ENCODE data around the gene RIT1. TPM values are rescaled to one million over a fixed set of nuclear protein-coding genes. Genes with fewer than 3 reads are reported as not detected.
"Not testable (repeated sequence)": the region's sequence is repeated elsewhere in the genome, so short reads cannot be mapped to it uniquely, and the experiment has no call there.

The RIT1 gene
- total and polyA plus RNA-seq, 9 donors, result 8.6 to 26.9 (median 21.0) TPM

- Histone ChIP-seq H3K27me3 (no peaks in the 10 kb centered on the region), H3K36me3 (no peaks in the 10 kb centered on the region), H3K4me3 (no peak overlapping the region), H3K4me1 (ENCODE audit: insufficient read depth) (no peaks in the 10 kb centered on the region), H3K9me3 (no peaks in the 10 kb centered on the region), H3K27ac (no peak overlapping the region)
- intact Hi-C loops (cut with DNase I), result no loop called here
- no peak for DNase-seq
- TF ChIP-seq, protein P1, sequence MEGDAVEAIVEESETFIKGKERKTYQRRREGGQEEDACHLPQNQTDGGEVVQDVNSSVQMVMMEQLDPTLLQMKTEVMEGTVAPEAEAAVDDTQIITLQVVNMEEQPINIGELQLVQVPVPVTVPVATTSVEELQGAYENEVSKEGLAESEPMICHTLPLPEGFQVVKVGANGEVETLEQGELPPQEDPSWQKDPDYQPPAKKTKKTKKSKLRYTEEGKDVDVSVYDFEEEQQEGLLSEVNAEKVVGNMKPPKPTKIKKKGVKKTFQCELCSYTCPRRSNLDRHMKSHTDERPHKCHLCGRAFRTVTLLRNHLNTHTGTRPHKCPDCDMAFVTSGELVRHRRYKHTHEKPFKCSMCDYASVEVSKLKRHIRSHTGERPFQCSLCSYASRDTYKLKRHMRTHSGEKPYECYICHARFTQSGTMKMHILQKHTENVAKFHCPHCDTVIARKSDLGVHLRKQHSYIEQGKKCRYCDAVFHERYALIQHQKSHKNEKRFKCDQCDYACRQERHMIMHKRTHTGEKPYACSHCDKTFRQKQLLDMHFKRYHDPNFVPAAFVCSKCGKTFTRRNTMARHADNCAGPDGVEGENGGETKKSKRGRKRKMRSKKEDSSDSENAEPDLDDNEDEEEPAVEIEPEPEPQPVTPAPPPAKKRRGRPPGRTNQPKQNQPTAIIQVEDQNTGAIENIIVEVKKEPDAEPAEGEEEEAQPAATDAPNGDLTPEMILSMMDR (IDR thresholded peaks at IDR 0.05), result no peak
- no peak for TF ChIP-seq POLR2A (IDR thresholded peaks at IDR 0.05)
- no peak for TF ChIP-seq EP300 (IDR thresholded peaks at IDR 0.05)
- 63 to 79% (median 67%) methylated on average over 4 of the region's 4 CpGs for WGBS, 3 donors
Observed at GRCh38 chr1:155900161-155900560, 11.0 kb downstream of the RIT1 start.

- no peaks in the 10 kb centered on the region for H3K36me3 ChIP-seq
- intact Hi-C loops (cut with DNase I), result no loop called here
Observed at GRCh38 chr1:155899683-155900082, 11.5 kb downstream of the RIT1 start.

DNA sequence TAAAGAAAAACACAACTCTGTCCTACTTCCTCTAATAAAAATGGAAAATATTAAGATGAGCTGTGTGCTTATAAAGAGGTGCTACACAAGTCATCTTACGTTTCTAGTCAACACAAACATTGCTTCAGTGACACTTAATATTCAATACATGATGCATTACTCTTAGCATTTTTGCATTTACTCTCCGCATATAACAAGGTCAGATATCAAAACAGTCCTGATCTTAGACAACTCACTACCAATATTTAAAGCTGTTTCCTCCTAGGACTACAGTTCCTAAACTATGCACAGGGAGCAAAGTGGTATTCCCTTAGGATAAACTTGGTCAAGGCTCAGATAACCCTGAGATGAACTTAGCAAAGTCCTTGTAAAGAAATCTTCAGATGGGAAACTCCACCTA is 12.3 kb downstream of the RIT1 start:
- 54 to 71% (median 60%) methylated on average over 2 of the region's 2 CpGs for WGBS, 3 donors
- Histone ChIP-seq H3K4me3 (no peak overlapping the region), H3K4me1 (ENCODE audit: insufficient read depth) (no peaks in the 10 kb centered on the region), H3K27me3 (no peaks in the 10 kb centered on the region), H3K9me3 (no peaks in the 10 kb centered on the region), H3K36me3 (no peaks in the 10 kb centered on the region), H3K27ac (no peak overlapping the region)
- TF ChIP-seq, protein P1 (IDR thresholded peaks at IDR 0.05), result no peak
- TF ChIP-seq EP300 (IDR thresholded peaks at IDR 0.05), result no peak
- TF ChIP-seq POLR2A (IDR thresholded peaks at IDR 0.05), result no peak
- DNase-seq, result no peak
- intact Hi-C loops (cut with DNase I), result no loop called here

More at GRCh38 chr1:155899683-155900082, 11.5 kb downstream of the RIT1 start:
- no peaks in the 10 kb centered on the region for H3K27me3 ChIP-seq
- DNase-seq, result no peak
- H3K4me1 ChIP-seq (ENCODE audit: insufficient read depth), result no peaks in the 10 kb centered on the region
- H3K9me3 ChIP-seq, result no peaks in the 10 kb centered on the region
- TF ChIP-seq EP300 (IDR thresholded peaks at IDR 0.05), result no peak
- TF ChIP-seq, protein P1 (IDR thresholded peaks at IDR 0.05), result no peak
- TF ChIP-seq POLR2A (IDR thresholded peaks at IDR 0.05), result no peak
- no peak overlapping the region for H3K27ac ChIP-seq
- H3K4me3 ChIP-seq, result no peak overlapping the region
- 91 to 95% (median 94%) methylated on average over 2 of the region's 2 CpGs for WGBS, 3 donors

GRCh38 chr1:155897746-155898145 is 13.4 kb downstream of the RIT1 start:
- no peak for TF ChIP-seq EP300 (IDR thresholded peaks at IDR 0.05)
- TF ChIP-seq, protein P1 (IDR thresholded peaks at IDR 0.05), result no peak
- no peak overlapping the region for H3K27ac ChIP-seq
- no peaks in the 10 kb centered on the region for H3K4me1 ChIP-seq (ENCODE audit: insufficient read depth)
- DNase-seq, result no peak
- WGBS, 3 donors, result 85 to 96% (median 96%) methylated on average over 1 of the region's 1 CpG
- no peaks in the 10 kb centered on the region for H3K9me3 ChIP-seq
- no peaks in the 10 kb centered on the region for H3K27me3 ChIP-seq
- intact Hi-C loops (cut with DNase I), result no loop called here
- no peak overlapping the region for H3K4me3 ChIP-seq
- no peaks in the 10 kb centered on the region for H3K36me3 ChIP-seq

DNA sequence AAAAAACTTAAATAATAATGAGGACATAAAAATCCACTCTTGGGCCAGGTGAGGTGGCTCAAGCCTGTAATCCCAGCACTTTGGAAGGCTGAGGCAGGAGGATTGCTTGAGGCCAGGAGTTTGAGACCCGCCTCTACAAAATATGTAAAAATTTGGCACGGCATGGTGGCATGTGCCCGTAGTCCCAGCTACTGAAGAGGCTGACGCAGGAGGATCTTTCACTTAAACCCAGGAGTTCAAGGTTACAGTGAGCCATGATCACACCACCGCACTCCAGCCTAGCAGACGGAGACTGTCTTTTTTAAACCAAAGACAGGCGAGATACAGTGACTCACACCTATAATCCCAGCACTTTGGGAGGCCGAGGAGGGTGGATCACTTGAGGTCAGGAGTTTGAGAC is 14.7 kb downstream of the RIT1 start:
- DNase-seq; H3K36me3 ChIP-seq; H3K27me3 ChIP-seq; intact Hi-C loops (cut with DNase I); H3K27ac ChIP-seq; H3K4me1 ChIP-seq (ENCODE audit: insufficient read depth); H3K9me3 ChIP-seq; H3K4me3 ChIP-seq: not testable (repeated sequence)
- WGBS, 3 donors, result 84 to 90% (median 90%) methylated on average over 8 of the region's 8 CpGs

DNA sequence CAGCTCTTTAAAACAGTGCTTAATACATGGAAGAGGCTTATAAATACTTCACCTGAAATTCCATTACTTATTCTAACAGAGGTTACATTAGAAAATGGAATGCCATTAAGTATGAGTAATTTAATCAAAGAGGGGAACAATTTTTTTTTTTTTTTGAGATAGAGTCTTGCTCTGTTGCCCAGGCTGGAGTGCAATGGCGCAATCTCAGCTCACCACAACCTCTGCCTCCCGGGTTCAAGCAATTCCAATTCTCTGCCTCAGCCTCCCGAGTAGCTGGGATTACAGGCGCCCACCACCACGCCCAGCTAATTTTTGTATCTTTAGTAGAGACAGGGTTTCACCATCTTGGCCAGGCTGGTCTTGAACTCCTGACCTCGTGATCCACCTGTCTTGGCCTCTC is 15.5 kb downstream of the RIT1 start:
- H3K27ac ChIP-seq; H3K4me1 ChIP-seq (ENCODE audit: insufficient read depth); H3K4me3 ChIP-seq; DNase-seq; H3K9me3 ChIP-seq; intact Hi-C loops (cut with DNase I); H3K27me3 ChIP-seq; H3K36me3 ChIP-seq: not testable (repeated sequence)
- WGBS, 3 donors, result 93 to 97% (median 95%) methylated on average over 6 of the region's 6 CpGs
